ENCODE measurements around the gene SERPINA12. TPM values are rescaled to one million over a fixed set of nuclear protein-coding genes. Genes with fewer than 3 reads are reported as not detected.

SERPINA12 gene
- total and polyA plus RNA-seq, 8 donors: not detected

GRCh38 chr14:94472842-94473241 is 36.4 kb downstream of the SERPINA12 start:
- Histone ChIP-seq H3K27ac (no peak overlapping the region), H3K9me3 (no peaks in the 10 kb centered on the region), H3K27me3 (no peaks in the 10 kb centered on the region), H3K36me3 (no peaks in the 10 kb centered on the region), H3K4me3 (no peak overlapping the region), H3K4me1 (no peaks in the 10 kb centered on the region)
- no peak for TF ChIP-seq CTCF (IDR thresholded peaks at IDR 0.05)
- no peak for ATAC-seq
- 60 to 67% methylated on average over 4 of the region's 4 CpGs for WGBS, 2 donors
- no peak for FAIRE-seq
- intact Hi-C loops (cut with DNase I): no loop called here
- DNase-seq: no peak

- no peak for DNase-seq
- intact Hi-C loops (cut with DNase I): no loop called here
- H3K27me3 ChIP-seq: no peaks in the 10 kb centered on the region
- ATAC-seq: no peak
- no peak for FAIRE-seq
- no peaks in the 10 kb centered on the region for H3K4me1 ChIP-seq
- H3K36me3 ChIP-seq: no peaks in the 10 kb centered on the region
- no peak overlapping the region for H3K27ac ChIP-seq
- H3K9me3 ChIP-seq: no peaks in the 10 kb centered on the region
- no peak for TF ChIP-seq CTCF (IDR thresholded peaks at IDR 0.05)
- 66 to 71% methylated on average over 2 of the region's 2 CpGs for WGBS, 2 donors
- H3K4me3 ChIP-seq: no peak overlapping the region
Measured at GRCh38 chr14:94471045-94471444, 38.2 kb downstream of the SERPINA12 start.

GRCh38 chr14:94470311-94470710 is 39.0 kb downstream of the SERPINA12 start:
- Histone ChIP-seq H3K4me1 (no peaks in the 10 kb centered on the region), H3K27me3 (no peaks in the 10 kb centered on the region), H3K27ac (no peak overlapping the region), H3K9me3 (no peaks in the 10 kb centered on the region), H3K4me3 (no peak overlapping the region), H3K36me3 (no peaks in the 10 kb centered on the region)
- no peak for FAIRE-seq
- no peak for TF ChIP-seq CTCF (IDR thresholded peaks at IDR 0.05)
- no peak for ATAC-seq
- WGBS, 2 donors: 37 to 43% methylated on average over 2 of the region's 2 CpGs
- DNase-seq: no peak
- intact Hi-C loops (cut with DNase I): no loop called here

- 75 to 83% methylated on average over 3 of the region's 3 CpGs for WGBS, 2 donors
- no peak overlapping the region for H3K27ac ChIP-seq
- H3K4me3 ChIP-seq: no peak overlapping the region
- no peaks in the 10 kb centered on the region for H3K27me3 ChIP-seq
- FAIRE-seq: no peak
- TF ChIP-seq CTCF (IDR thresholded peaks at IDR 0.05): no peak
- DNase-seq: no peak
- H3K36me3 ChIP-seq: no peaks in the 10 kb centered on the region
- H3K9me3 ChIP-seq: no peaks in the 10 kb centered on the region
- H3K4me1 ChIP-seq: no peaks in the 10 kb centered on the region
- ATAC-seq: no peak
- intact Hi-C loops (cut with DNase I): no loop called here
Measured at GRCh38 chr14:94469261-94469660, 40.0 kb downstream of the SERPINA12 start.

- no peak overlapping the region for H3K4me3 ChIP-seq
- TF ChIP-seq CTCF (IDR thresholded peaks at IDR 0.05): no peak
- no peaks in the 10 kb centered on the region for H3K27me3 ChIP-seq
- WGBS, 2 donors: 65 to 87% methylated on average over 4 of the region's 4 CpGs
- no peak overlapping the region for H3K27ac ChIP-seq
- no peaks in the 10 kb centered on the region for H3K36me3 ChIP-seq
- H3K4me1 ChIP-seq: no peaks in the 10 kb centered on the region
- DNase-seq: no peak
- intact Hi-C loops (cut with DNase I): no loop called here
- ATAC-seq: no peak
- H3K9me3 ChIP-seq: no peaks in the 10 kb centered on the region
- FAIRE-seq: no peak
Measured at GRCh38 chr14:94467728-94468520, 41.3 kb downstream of the SERPINA12 start.

All from pancreas (tissue), 10 donors.